ENCODE data around the gene AKT1. TPM values are rescaled to one million over a fixed set of nuclear protein-coding genes. Genes with fewer than 3 reads are reported as not detected.
"Not testable (repeated sequence)": the region's sequence is repeated elsewhere in the genome, so short reads cannot be mapped to it uniquely, and the experiment has no call there.

Gene AKT1
- total and polyA plus RNA-seq, 2 experiments from 2014 or later, result 19.2 to 78.7 TPM

DNA sequence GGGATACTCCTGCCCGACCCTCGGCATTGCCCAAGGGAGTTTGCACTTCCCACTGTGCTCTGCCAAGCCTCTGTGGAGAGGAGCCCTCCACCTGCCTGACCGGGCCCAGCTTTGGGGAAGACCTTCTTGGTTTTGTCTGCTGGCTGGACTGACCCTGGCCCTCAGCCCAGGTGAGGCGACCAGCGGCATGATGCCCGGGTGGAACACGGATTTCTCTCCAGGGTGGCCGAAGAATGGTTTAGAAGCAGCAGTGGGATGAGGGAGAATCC is 21.0 kb upstream of the AKT1 start (continued):
- TF ChIP-seq CREB1 (CRISPR knock-in tag; IDR thresholded peaks at IDR 0.05; ENCODE audit: low read depth) (no peak), ZNF331 (CRISPR knock-in tag; IDR thresholded peaks at IDR 0.05; ENCODE audit: low read depth) (no peak), EZH2 (IDR thresholded peaks at IDR 0.05; ENCODE audit: low read depth, unreplicated experiment) (no peak)

DNA sequence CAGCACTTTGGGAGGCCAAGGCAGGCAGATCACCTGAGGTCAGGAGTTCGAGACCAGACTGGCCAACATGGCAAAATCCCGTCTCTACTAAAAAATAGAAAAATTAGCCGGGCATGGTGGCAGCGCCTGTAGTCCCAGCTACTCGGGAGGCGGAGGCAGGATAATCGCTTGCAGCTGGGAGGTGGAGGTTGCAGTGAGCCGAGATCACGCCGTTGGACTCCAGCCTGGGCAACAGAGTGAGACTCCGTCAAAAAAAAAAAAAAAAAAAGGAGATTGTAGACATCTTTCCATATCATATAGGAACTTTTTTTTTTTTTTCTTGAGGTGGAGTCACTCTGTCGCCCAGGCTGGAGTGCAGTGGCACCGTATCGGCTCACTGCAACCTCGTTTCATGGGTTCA is 19.2 kb upstream of the AKT1 start:
- not testable (repeated sequence) for H3K4me1 Mint-ChIP-seq; H3K27me3 ChIP-seq (ENCODE audit: insufficient read depth); H3K36me3 Mint-ChIP-seq (ENCODE audit: low read depth); H3K27ac ChIP-seq (ENCODE audit: low read depth); H2AFZ ChIP-seq; H3K4me1 ChIP-seq (ENCODE audit: insufficient read depth); DNase-seq (ENCODE audit: low spot score); H3K27me3 Mint-ChIP-seq (ENCODE audit: insufficient read depth, low read depth, poor library complexity); H3K9me2 ChIP-seq (ENCODE audit: insufficient read depth); H4K20me1 ChIP-seq (replicated peaks; ENCODE audit: insufficient read depth); H3K36me3 ChIP-seq (ENCODE audit: insufficient read depth); ATAC-seq; H3K9me3 Mint-ChIP-seq; H3F3A ChIP-seq (replicated peaks; ENCODE audit: low read depth); H3K27ac Mint-ChIP-seq; H3K79me2 ChIP-seq (replicated peaks; ENCODE audit: insufficient read depth)
- H3K4me3 Mint-ChIP-seq, result peak overlapping the region; percentile 93
- Histone ChIP-seq H3K4me3 (peak overlapping the region; percentile 90; the same call in 1 of the 2 replicates), H3K4me2 (peak overlapping the region; percentile 94; the same call in 1 of the 2 replicates)

DNA sequence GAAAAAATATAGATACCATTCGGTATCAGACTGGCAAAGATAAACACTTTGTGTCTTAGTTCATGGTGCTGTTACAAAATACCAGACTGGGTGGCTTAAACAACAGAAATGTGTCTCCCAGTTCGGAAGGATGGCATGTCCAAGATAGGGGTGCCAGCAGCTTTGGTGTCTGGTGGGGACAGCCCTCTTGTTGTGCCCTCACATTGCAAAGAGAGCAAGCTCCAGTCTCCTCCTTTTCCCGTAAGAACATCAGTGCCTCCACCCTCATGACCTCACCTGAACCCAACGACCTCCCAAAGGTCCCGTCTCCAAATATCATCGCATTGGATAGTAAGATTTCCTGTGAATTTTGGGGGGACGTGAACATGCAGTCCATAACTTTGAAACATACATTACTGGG is 17.7 kb upstream of the AKT1 start:
- Histone ChIP-seq H3K4me1 (ENCODE audit: insufficient read depth) (peaks cover 5% of the 10 kb centered on the region; the same call in 1 of the 2 replicates), H4K20me1 (replicated peaks; ENCODE audit: insufficient read depth) (no peaks in the 10 kb centered on the region; the same call in 1 of the 2 replicates), H3K9me2 (ENCODE audit: insufficient read depth) (no peaks in the 10 kb centered on the region), H3K27me3 (ENCODE audit: insufficient read depth) (peaks cover 8% of the 10 kb centered on the region; the same call in 1 of the 2 replicates), H3F3A (replicated peaks; ENCODE audit: low read depth) (0 out of 2 replicates have a peak, but pooled peaks cover 3% of the 10 kb centered on the region), H3K27ac (ENCODE audit: low read depth) (no peak overlapping the region), H3K4me3 (no peak overlapping the region), H3K4me2 (no peak overlapping the region), H3K36me3 (ENCODE audit: insufficient read depth) (no peaks in the 10 kb centered on the region; the same call in 1 of the 2 replicates), H3K79me2 (replicated peaks; ENCODE audit: insufficient read depth) (0 out of 2 replicates have a peak, but pooled peaks cover 4% of the 10 kb centered on the region), H2AFZ (no peak overlapping the region)
- H3K27me3 Mint-ChIP-seq (ENCODE audit: insufficient read depth, low read depth, poor library complexity), result peaks cover 10% of the 10 kb centered on the region
- H3K27ac Mint-ChIP-seq, result no peak overlapping the region
- H3K4me3 Mint-ChIP-seq, result no peak overlapping the region
- TF ChIP-seq, protein P1, sequence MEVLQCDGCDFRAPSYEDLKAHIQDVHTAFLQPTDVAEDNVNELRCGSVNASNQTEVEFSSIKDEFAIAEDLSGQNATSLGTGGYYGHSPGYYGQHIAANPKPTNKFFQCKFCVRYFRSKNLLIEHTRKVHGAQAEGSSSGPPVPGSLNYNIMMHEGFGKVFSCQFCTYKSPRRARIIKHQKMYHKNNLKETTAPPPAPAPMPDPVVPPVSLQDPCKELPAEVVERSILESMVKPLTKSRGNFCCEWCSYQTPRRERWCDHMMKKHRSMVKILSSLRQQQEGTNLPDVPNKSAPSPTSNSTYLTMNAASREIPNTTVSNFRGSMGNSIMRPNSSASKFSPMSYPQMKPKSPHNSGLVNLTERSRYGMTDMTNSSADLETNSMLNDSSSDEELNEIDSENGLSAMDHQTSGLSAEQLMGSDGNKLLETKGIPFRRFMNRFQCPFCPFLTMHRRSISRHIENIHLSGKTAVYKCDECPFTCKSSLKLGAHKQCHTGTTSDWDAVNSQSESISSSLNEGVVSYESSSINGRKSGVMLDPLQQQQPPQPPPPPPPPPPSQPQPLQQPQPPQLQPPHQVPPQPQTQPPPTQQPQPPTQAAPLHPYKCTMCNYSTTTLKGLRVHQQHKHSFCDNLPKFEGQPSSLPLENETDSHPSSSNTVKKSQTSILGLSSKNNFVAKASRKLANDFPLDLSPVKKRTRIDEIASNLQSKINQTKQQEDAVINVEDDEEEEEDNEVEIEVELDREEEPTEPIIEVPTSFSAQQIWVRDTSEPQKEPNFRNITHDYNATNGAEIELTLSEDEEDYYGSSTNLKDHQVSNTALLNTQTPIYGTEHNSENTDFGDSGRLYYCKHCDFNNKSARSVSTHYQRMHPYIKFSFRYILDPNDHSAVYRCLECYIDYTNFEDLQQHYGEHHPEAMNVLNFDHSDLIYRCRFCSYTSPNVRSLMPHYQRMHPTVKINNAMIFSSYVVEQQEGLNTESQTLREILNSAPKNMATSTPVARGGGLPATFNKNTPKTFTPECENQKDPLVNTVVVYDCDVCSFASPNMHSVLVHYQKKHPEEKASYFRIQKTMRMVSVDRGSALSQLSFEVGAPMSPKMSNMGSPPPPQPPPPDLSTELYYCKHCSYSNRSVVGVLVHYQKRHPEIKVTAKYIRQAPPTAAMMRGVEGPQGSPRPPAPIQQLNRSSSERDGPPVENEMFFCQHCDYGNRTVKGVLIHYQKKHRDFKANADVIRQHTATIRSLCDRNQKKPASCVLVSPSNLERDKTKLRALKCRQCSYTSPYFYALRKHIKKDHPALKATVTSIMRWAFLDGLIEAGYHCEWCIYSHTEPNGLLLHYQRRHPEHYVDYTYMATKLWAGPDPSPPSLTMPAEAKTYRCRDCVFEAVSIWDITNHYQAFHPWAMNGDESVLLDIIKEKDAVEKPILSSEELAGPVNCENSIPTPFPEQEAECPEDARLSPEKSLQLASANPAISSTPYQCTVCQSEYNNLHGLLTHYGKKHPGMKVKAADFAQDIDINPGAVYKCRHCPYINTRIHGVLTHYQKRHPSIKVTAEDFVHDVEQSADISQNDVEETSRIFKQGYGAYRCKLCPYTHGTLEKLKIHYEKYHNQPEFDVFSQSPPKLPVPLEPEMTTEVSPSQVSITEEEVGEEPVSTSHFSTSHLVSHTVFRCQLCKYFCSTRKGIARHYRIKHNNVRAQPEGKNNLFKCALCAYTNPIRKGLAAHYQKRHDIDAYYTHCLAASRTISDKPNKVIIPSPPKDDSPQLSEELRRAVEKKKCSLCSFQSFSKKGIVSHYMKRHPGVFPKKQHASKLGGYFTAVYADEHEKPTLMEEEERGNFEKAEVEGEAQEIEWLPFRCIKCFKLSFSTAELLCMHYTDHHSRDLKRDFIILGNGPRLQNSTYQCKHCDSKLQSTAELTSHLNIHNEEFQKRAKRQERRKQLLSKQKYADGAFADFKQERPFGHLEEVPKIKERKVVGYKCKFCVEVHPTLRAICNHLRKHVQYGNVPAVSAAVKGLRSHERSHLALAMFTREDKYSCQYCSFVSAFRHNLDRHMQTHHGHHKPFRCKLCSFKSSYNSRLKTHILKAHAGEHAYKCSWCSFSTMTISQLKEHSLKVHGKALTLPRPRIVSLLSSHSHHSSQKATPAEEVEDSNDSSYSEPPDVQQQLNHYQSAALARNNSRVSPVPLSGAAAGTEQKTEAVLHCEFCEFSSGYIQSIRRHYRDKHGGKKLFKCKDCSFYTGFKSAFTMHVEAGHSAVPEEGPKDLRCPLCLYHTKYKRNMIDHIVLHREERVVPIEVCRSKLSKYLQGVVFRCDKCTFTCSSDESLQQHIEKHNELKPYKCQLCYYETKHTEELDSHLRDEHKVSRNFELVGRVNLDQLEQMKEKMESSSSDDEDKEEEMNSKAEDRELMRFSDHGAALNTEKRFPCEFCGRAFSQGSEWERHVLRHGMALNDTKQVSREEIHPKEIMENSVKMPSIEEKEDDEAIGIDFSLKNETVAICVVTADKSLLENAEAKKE (CRISPR knock-in tag; IDR thresholded peaks at IDR 0.05), result no peak
- no peak for TF ChIP-seq ZNF331 (CRISPR knock-in tag; IDR thresholded peaks at IDR 0.05; ENCODE audit: low read depth)
- TF ChIP-seq, protein P2, sequence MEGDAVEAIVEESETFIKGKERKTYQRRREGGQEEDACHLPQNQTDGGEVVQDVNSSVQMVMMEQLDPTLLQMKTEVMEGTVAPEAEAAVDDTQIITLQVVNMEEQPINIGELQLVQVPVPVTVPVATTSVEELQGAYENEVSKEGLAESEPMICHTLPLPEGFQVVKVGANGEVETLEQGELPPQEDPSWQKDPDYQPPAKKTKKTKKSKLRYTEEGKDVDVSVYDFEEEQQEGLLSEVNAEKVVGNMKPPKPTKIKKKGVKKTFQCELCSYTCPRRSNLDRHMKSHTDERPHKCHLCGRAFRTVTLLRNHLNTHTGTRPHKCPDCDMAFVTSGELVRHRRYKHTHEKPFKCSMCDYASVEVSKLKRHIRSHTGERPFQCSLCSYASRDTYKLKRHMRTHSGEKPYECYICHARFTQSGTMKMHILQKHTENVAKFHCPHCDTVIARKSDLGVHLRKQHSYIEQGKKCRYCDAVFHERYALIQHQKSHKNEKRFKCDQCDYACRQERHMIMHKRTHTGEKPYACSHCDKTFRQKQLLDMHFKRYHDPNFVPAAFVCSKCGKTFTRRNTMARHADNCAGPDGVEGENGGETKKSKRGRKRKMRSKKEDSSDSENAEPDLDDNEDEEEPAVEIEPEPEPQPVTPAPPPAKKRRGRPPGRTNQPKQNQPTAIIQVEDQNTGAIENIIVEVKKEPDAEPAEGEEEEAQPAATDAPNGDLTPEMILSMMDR (conservative IDR thresholded peaks at IDR 0.05; ENCODE audit: low read depth in 2 of 2), result no peak
- TF ChIP-seq, protein P3, sequence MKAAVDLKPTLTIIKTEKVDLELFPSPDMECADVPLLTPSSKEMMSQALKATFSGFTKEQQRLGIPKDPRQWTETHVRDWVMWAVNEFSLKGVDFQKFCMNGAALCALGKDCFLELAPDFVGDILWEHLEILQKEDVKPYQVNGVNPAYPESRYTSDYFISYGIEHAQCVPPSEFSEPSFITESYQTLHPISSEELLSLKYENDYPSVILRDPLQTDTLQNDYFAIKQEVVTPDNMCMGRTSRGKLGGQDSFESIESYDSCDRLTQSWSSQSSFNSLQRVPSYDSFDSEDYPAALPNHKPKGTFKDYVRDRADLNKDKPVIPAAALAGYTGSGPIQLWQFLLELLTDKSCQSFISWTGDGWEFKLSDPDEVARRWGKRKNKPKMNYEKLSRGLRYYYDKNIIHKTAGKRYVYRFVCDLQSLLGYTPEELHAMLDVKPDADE (IDR thresholded peaks at IDR 0.05), result no peak
- TF ChIP-seq NANOG (IDR thresholded peaks at IDR 0.05; ENCODE audit: borderline replicate concordance), result no peak
- TF ChIP-seq STAT1 (IDR thresholded peaks at IDR 0.05; ENCODE audit: unreplicated experiment), result no peak
- no peak for TF ChIP-seq EZH2 (IDR thresholded peaks at IDR 0.05; ENCODE audit: low read depth, unreplicated experiment)
- no peak for TF ChIP-seq ZNF114 (CRISPR knock-in tag; IDR thresholded peaks at IDR 0.05)
- H3K9me3 Mint-ChIP-seq, result no peaks in the 10 kb centered on the region
- ATAC-seq (no peak), DNase-seq (ENCODE audit: low spot score) (no peak)
- peaks cover 3% of the 10 kb centered on the region for H3K36me3 Mint-ChIP-seq (ENCODE audit: low read depth)
- H3K4me1 Mint-ChIP-seq, result no peaks in the 10 kb centered on the region

Data from GM23338 (cell line).